Colonic mucosa (tissue), 4 donors: ENCODE measurements around the gene SYT3. TPM values are rescaled to one million over a fixed set of nuclear protein-coding genes. Genes with fewer than 3 reads are reported as not detected.

Experiments
- DNase-seq: peaks from one replicate; pipeline ENCODE4 v3.0.0-alpha.2; 2020
- H3K27ac ChIP-seq: fragments of 200-600 bp; one replicate; pipeline ENCODE4 v1.8.0; 2021
- H3K27me3 ChIP-seq: fragments of 200-600 bp; one replicate; pipeline ENCODE4 v1.8.0; 2021
- H3K36me3 ChIP-seq: fragments of 200-600 bp; one replicate; pipeline ENCODE4 v1.8.0; 2021
- H3K4me1 ChIP-seq: fragments of 200-600 bp; one replicate; pipeline ENCODE4 v1.8.0; 2021; ENCODE audit warnings: mild to moderate bottlenecking
- H3K4me3 ChIP-seq: fragments of 200-600 bp; one replicate; pipeline ENCODE4 v1.8.0; 2021
- H3K9ac ChIP-seq, 2 donors: one replicate each; pipeline ENCODE4 v1.7.0; 2013; ENCODE audit warnings: control low read depth in 2 of 2, low read depth in 2 of 2, low read length in 2 of 2
- H3K9me3 ChIP-seq: fragments of 200-600 bp; one replicate; pipeline ENCODE4 v1.8.0; 2021
- intact Hi-C: fragments of 100-400 bp; cut with DNase I; formaldehyde crosslinking; loops from one replicate; pipeline ENCODE4 v1.14.1; 2022
- total RNA-seq, 2 donors: library from RNA; stranded (reverse); fragmentation: NEBNext Ultra II Directional in 1 of 2; extraction: Animal tissue kit (Norgen Biotek cat#: 25700) in 1 of 2; gene quantifications; one replicate each; pipeline ENCODE4 v1.2.1, GENCODE V29; 2021
- TF ChIP-seq, protein P1 (sequence below): fragments of 200-600 bp; IDR thresholded peaks from one replicate; pipeline ENCODE4 v1.8.0; 2022; ENCODE audit warnings: antibody characterized with exemption, mild to moderate bottlenecking
- donor health status: healthy.
- donor health status: DM: no; HTN: no; CAD: no.
- donor health status: DM: no; HTN: no; CAD: no.

SYT3 gene
- total RNA-seq, 2 donors from 2014 or later: 0.13 TPM; not detected in 1

DNA sequence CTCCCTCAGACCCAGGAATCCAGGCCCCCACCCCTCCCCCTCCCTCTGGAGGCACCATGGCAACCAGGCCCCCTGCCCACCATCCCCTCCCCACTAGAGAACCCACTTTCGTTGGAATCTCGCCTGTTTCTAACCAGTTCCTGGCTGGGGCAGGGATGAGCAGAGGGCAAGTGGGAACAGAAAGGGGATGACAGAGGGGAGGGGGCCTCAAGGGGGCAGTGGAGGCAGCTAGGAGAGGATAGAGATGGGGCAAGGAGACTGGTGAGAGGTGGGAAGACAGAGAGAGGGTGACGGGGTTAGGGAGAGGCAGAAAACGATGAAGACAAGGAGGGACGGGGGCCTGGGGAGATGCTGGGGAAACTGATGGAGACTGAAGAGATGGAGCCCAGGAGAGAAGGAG, 9.0 kb upstream of the SYT3 start:
- intact Hi-C loops: no loop called here
- Histone ChIP-seq H3K27me3 (no peaks in the 10 kb centered on the region), H3K27ac (no peak overlapping the region), H3K9ac (no peak overlapping the region), H3K4me1 (no peaks in the 10 kb centered on the region), H3K36me3 (no peaks in the 10 kb centered on the region), H3K4me3 (no peak overlapping the region), H3K9me3 (no peaks in the 10 kb centered on the region)
- no peak for DNase-seq
- TF ChIP-seq, protein P1, sequence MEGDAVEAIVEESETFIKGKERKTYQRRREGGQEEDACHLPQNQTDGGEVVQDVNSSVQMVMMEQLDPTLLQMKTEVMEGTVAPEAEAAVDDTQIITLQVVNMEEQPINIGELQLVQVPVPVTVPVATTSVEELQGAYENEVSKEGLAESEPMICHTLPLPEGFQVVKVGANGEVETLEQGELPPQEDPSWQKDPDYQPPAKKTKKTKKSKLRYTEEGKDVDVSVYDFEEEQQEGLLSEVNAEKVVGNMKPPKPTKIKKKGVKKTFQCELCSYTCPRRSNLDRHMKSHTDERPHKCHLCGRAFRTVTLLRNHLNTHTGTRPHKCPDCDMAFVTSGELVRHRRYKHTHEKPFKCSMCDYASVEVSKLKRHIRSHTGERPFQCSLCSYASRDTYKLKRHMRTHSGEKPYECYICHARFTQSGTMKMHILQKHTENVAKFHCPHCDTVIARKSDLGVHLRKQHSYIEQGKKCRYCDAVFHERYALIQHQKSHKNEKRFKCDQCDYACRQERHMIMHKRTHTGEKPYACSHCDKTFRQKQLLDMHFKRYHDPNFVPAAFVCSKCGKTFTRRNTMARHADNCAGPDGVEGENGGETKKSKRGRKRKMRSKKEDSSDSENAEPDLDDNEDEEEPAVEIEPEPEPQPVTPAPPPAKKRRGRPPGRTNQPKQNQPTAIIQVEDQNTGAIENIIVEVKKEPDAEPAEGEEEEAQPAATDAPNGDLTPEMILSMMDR: no peak

DNA sequence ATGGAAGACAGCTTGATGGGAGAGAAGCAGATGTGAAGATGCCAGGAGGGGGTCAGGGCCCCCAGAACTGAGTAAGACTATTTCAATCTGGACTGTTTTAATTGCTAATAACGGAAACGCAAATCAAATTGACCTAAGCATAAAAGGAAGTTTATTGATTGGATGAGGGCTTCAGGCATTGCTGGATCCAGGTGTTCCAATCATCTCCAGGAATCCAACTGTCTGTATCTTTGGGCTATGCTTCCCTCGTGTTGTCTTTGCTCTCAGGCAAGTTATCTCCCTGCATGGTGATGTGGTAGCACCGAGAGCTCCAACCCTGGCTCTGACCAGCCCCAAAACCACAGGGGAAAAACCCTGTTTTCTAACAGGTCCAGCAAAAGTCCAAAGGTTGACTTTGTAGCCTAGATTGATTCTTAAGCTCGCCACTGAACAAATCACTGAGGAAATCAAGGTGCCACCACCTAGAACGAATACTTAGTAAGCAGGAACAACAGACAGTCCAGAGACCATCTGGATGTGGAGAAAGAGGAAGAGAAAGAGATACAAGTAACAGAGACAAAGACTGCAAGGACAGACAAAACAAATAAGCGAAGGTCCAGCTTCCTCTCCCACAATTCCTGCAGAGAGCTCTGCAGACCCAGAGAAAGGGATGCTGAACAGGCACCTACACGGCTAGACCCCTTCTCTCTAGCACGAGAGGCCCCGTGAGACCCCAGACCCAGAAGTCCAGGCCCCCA, 8.4 kb upstream of the SYT3 start:
- no peak for DNase-seq
- Histone ChIP-seq H3K4me1 (no peaks in the 10 kb centered on the region), H3K27ac (no peak overlapping the region), H3K9me3 (no peaks in the 10 kb centered on the region), H3K27me3 (no peaks in the 10 kb centered on the region), H3K36me3 (no peaks in the 10 kb centered on the region), H3K9ac (no peak overlapping the region), H3K4me3 (no peak overlapping the region)
- intact Hi-C loops: no loop called here
- TF ChIP-seq, protein P1: no peak

DNA sequence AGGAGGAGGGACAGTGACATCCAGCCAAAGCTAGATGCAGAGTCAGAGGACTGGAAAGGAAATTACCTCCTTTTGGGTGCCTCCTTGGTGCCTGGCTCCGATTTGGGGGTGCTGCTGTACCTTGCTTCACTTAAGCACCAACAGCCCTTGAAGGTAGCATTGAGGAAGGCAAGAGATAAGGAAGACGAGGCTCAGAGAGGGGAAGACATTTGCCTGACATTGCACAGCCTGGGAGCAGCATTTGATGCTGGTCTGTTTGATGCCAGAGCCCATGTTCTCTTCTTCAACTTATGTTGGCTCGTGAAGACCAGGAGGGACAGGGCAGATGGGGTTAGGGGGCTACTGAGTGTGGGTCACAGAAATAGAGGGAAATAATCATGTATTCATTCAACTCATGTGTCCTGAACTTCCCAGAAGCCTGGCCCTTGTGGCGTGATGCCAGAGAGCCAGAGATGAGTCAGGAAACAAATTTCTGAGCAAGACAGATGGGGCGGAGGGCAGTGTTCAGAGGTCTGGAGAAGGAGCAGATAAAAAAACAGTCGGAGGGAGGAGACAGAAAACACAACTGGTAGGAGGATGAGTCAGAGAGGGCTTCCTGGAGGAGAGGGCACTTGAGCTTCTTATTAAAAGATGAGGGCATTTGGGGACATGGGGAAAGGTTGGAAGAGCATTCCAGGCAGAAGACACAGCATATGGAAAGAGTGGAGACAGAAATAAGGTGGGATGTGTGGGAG, 6.6 kb upstream of the SYT3 start:
- DNase-seq: no peak
- TF ChIP-seq, protein P1: no peak
- Histone ChIP-seq H3K27ac (no peak overlapping the region), H3K27me3 (no peaks in the 10 kb centered on the region), H3K36me3 (no peaks in the 10 kb centered on the region), H3K9ac (no peak overlapping the region), H3K9me3 (no peaks in the 10 kb centered on the region), H3K4me3 (no peak overlapping the region), H3K4me1 (no peaks in the 10 kb centered on the region)
- intact Hi-C loops: no loop called here

DNA sequence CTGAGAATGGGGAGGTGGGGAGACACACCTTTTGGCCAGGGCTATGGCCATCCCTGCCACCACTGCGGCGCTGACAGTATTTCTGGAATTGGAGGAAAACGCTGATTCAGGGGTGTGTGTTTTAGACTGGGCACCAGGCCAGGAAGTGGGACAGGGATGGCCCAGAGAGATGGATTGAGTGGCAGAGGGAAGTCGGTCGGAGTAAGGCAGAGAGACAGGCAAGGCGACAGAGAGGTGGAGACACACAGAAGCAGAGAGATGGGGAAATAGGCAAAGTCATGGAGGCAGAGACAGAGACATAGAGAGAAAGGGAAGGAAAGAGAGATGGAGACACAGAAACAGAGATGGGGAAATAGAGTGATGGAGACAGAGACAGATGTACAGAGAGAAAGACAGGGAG, 5.4 kb upstream of the SYT3 start:
- no peaks in the 10 kb centered on the region for H3K4me1 ChIP-seq
- H3K27ac ChIP-seq: no peak overlapping the region
- H3K36me3 ChIP-seq: no peaks in the 10 kb centered on the region
- intact Hi-C loops: no loop called here
- no peaks in the 10 kb centered on the region for H3K9me3 ChIP-seq
- H3K9ac ChIP-seq: no peak overlapping the region
- peaks cover 8% of the 10 kb centered on the region for H3K27me3 ChIP-seq
- TF ChIP-seq, protein P1: no peak
- no peak overlapping the region for H3K4me3 ChIP-seq
- no peak for DNase-seq

DNA sequence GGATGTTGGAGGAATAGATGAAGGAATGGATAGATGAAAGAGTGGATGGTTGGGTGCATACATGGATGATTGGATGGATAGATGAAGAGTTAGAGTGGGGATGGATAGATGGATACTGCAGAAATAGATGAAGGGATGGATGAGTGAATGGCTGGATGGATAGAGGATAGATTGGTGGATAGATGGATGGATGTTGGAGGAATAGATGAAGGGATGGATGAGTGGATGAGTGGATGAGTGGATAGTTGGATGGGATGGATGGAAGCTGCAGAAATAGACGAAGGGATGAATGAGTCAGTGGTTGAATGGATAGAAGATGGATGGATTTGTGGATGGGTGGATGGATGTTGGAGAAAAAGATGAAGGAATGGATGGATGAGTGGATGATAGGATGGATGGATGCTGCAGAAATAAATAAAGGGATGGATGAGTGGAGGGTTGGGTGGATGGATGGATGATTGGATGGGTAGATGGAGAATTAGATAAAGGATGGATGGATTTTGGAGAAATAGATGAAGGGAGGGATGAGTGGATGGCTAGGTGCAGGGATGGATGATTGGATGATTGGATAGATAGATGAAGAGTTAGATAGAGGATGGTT, 4.7 kb upstream of the SYT3 start:
- no peaks in the 10 kb centered on the region for H3K9me3 ChIP-seq
- no peaks in the 10 kb centered on the region for H3K36me3 ChIP-seq
- H3K4me1 ChIP-seq: no peaks in the 10 kb centered on the region
- H3K9ac ChIP-seq: no peak overlapping the region
- no peak overlapping the region for H3K4me3 ChIP-seq
- intact Hi-C loops: no loop called here
- TF ChIP-seq, protein P1: no peak
- H3K27me3 ChIP-seq: peaks cover 14% of the 10 kb centered on the region
- no peak overlapping the region for H3K27ac ChIP-seq
- DNase-seq: no peak
